T-helper 1 cell treated with Interleukin-12 subunit alpha and Interleukin-12 subunit beta and Interleukin-4 antibody, amounts not matched to agents 30 μg/mL and 1 μg/mL, for 36 hours (primary cell): Measurements from ENCODE around the gene C11orf52.
"Not testable (repeated sequence)": the region's sequence is repeated elsewhere in the genome, so short reads cannot be mapped to it uniquely, and the experiment has no call there.

Experiments
- H3K27ac Mint-ChIP-seq: one replicate; pipeline ENCODE4 v1.8.0; 2021; ENCODE audit warnings: mild to moderate bottlenecking, mixed read lengths
- H3K27me3 Mint-ChIP-seq: one replicate; pipeline ENCODE4 v1.8.0; 2021; ENCODE audit warnings: low read depth, mixed read lengths
- H3K36me3 Mint-ChIP-seq: one replicate; pipeline ENCODE4 v1.8.0; 2021; ENCODE audit warnings: low read depth, mixed read lengths
- H3K4me1 Mint-ChIP-seq: one replicate; pipeline ENCODE4 v1.8.0; 2021; ENCODE audit warnings: low read depth, mixed read lengths
- H3K4me3 Mint-ChIP-seq: one replicate; pipeline ENCODE4 v1.8.0; 2021; ENCODE audit warnings: mild to moderate bottlenecking, moderate library complexity, mixed read lengths
- H3K9me3 Mint-ChIP-seq: one replicate; pipeline ENCODE4 v1.8.0; 2021; ENCODE audit warnings: mixed read lengths

The C11orf52 gene

GRCh38 chr11:111923351-111923788 is 4.7 kb downstream of the C11orf52 start:
- H3K27ac Mint-ChIP-seq = no peak overlapping the region
- H3K9me3 Mint-ChIP-seq = no peaks in the 10 kb centered on the region
- H3K4me1 Mint-ChIP-seq = peaks cover 9% of the 10 kb centered on the region
- H3K4me3 Mint-ChIP-seq = no peak overlapping the region
- H3K27me3 Mint-ChIP-seq = peaks cover 15% of the 10 kb centered on the region
- no peaks in the 10 kb centered on the region for H3K36me3 Mint-ChIP-seq

GRCh38 chr11:111923951-111924350 is 5.2 kb downstream of the C11orf52 start:
- Mint-ChIP-seq H3K4me3 (no peak overlapping the region), H3K27ac (no peak overlapping the region), H3K27me3 (peaks cover 15% of the 10 kb centered on the region), H3K9me3 (no peaks in the 10 kb centered on the region), H3K36me3 (no peaks in the 10 kb centered on the region), H3K4me1 (peaks cover 9% of the 10 kb centered on the region)

DNA sequence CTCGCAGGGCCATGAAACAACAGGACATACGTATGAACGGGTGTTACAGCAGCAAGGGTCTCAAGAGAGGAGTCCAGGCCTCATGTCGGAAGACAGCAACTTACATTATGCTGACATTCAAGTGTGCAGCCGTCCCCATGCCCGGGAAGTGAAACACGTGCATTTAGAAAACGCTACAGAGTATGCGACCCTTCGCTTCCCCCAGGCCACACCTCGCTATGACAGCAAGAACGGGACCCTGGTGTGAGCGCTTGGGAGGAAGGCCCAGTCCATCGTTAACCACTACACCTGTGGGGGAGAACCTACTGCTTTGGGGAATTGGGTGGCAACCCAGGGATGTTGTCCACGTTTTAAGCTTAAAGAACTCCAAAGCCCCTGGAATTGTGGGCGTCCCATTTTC is 7.2 kb downstream of the C11orf52 start:
- no peaks in the 10 kb centered on the region for H3K36me3 Mint-ChIP-seq
- peaks cover 9% of the 10 kb centered on the region for H3K4me1 Mint-ChIP-seq
- peaks cover 12% of the 10 kb centered on the region for H3K27me3 Mint-ChIP-seq
- H3K27ac Mint-ChIP-seq = peak overlapping the region; percentile 63
- peak overlapping the region; percentile 83 for H3K4me3 Mint-ChIP-seq
- no peaks in the 10 kb centered on the region for H3K9me3 Mint-ChIP-seq

- H3K27ac Mint-ChIP-seq = peak overlapping the region; percentile 82
- H3K36me3 Mint-ChIP-seq = no peaks in the 10 kb centered on the region
- peak overlapping the region; percentile 83 for H3K4me3 Mint-ChIP-seq
- H3K27me3 Mint-ChIP-seq = peaks cover 6% of the 10 kb centered on the region
- H3K9me3 Mint-ChIP-seq = no peaks in the 10 kb centered on the region
- H3K4me1 Mint-ChIP-seq = peaks cover 9% of the 10 kb centered on the region
Measured at GRCh38 chr11:111926505-111927391, 8.0 kb downstream of the C11orf52 start.

GRCh38 chr11:111930472-111930871 is 11.8 kb downstream of the C11orf52 start:
- Mint-ChIP-seq H3K4me3 (no peak overlapping the region), H3K9me3 (no peaks in the 10 kb centered on the region), H3K4me1 (peaks cover 19% of the 10 kb centered on the region), H3K27me3 (no peaks in the 10 kb centered on the region), H3K36me3 (no peaks in the 10 kb centered on the region), H3K27ac (no peak overlapping the region)

DNA sequence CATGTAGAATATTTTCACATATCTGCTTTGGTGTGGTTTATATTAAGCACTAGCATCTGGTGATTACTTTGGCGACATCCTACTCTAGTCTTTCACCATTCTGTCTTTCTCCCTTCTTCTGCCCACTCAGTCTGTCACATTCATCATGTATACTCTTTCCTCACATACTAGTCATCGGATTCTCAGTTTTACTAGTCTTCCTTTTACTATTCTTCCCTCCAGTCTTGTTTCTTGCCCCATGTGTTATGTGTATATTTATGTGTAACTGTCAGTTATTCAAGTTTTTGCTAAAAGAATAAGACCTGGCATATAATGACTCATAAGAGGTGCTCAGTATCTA is 13.9 kb downstream of the C11orf52 start:
- H3K27ac Mint-ChIP-seq = peak overlapping the region; percentile 4
- no peaks in the 10 kb centered on the region for H3K9me3 Mint-ChIP-seq
- H3K36me3 Mint-ChIP-seq = no peaks in the 10 kb centered on the region
- peaks cover 23% of the 10 kb centered on the region for H3K4me1 Mint-ChIP-seq
- H3K4me3 Mint-ChIP-seq = peak overlapping the region; percentile 2
- no peaks in the 10 kb centered on the region for H3K27me3 Mint-ChIP-seq

DNA sequence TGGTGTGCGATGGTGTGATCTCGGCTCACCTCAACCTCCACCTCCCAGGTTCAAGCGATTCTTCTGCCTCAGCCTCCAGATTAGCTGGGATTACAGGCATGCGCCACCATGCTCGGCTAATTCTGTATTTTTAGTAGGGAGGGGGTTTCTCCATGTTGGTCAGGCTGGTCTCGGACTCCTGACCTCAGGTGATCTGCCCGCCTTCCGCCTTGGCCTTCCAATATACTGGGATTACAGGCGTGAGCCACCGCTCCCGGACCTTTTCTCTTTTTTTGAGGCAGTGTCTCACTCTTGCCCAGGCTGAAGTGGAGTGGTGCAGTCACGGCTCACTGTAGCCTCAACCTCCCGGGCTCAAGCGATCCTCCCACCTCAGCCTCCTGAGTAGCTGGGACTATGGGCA is 14.5 kb downstream of the C11orf52 start:
- not testable (repeated sequence) for H3K27ac Mint-ChIP-seq, H3K27me3 Mint-ChIP-seq, H3K4me3 Mint-ChIP-seq, H3K9me3 Mint-ChIP-seq, H3K36me3 Mint-ChIP-seq
- H3K4me1 Mint-ChIP-seq = peaks cover 29% of the 10 kb centered on the region

DNA sequence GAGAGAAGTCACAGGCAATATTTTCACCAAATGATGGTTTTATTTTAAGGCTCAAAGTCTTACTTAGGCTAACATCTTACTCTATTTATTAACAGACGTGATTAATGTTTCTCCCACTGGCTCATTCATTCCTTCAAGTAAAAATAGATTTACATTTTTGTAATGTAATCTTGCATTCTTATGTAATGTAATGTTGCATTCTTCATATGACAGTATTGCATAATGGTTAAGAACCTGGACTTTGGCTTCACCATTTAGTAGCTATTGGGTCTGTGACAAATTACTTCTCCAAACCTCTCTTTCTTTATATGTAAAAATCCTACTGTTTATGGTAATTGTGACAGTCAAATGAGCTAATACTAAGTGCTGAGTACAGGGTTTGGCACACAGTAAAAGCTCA is 15.2 kb downstream of the C11orf52 start:
- no peaks in the 10 kb centered on the region for H3K9me3 Mint-ChIP-seq
- no peak overlapping the region for H3K27ac Mint-ChIP-seq
- no peaks in the 10 kb centered on the region for H3K27me3 Mint-ChIP-seq

GRCh38 chr11:111934306-111934705 is 15.6 kb downstream of the C11orf52 start:
- Mint-ChIP-seq H3K36me3 (no peaks in the 10 kb centered on the region), H3K4me3 (no peak overlapping the region), H3K27ac (no peak overlapping the region), H3K9me3 (no peaks in the 10 kb centered on the region), H3K27me3 (no peaks in the 10 kb centered on the region), H3K4me1 (peaks cover 38% of the 10 kb centered on the region)

More for the DNA sequence above, 15.2 kb downstream of the C11orf52 start:
- H3K4me3 Mint-ChIP-seq = no peak overlapping the region
- no peaks in the 10 kb centered on the region for H3K36me3 Mint-ChIP-seq
- peaks cover 36% of the 10 kb centered on the region for H3K4me1 Mint-ChIP-seq

DNA sequence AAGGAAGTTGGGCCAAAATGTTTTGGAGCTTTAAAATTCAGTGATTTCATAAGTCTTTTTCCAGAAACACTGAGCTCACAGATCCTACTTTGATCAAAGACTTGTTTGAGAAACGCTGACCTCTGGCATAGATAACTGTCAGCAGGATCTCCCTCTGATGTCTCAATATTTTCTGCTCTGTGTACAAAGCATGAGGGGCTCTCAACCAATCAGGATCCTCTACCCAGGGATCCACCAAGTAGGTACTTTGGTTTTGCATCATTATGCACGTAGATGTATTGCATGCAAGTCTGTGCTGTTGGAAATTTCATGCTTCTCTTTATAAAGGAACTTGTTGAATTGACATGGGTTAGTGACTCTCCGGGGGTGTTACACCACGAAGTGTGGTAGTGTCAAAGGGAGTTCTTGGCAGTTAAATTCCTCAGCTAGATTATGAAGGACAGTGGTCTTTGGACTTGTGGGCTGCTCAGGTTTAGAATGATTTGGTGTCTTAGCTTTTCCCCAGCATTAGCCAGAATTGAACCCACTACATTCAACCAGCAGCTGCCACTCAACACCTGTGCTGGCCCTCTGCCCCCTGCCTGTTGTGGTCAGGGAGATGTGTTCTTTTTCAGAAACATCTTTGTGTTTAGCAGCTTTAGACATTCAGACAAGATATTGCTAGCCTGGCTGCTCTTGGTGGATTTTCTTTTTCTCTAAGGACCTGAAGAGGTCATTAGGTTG is 16.8 kb downstream of the C11orf52 start:
- H3K36me3 Mint-ChIP-seq = no peaks in the 10 kb centered on the region
- peak overlapping the region; percentile 71 for H3K27ac Mint-ChIP-seq
- peak overlapping the region; percentile 35 for H3K4me3 Mint-ChIP-seq
- no peaks in the 10 kb centered on the region for H3K9me3 Mint-ChIP-seq
- no peaks in the 10 kb centered on the region for H3K27me3 Mint-ChIP-seq
- H3K4me1 Mint-ChIP-seq = peaks cover 41% of the 10 kb centered on the region

DNA sequence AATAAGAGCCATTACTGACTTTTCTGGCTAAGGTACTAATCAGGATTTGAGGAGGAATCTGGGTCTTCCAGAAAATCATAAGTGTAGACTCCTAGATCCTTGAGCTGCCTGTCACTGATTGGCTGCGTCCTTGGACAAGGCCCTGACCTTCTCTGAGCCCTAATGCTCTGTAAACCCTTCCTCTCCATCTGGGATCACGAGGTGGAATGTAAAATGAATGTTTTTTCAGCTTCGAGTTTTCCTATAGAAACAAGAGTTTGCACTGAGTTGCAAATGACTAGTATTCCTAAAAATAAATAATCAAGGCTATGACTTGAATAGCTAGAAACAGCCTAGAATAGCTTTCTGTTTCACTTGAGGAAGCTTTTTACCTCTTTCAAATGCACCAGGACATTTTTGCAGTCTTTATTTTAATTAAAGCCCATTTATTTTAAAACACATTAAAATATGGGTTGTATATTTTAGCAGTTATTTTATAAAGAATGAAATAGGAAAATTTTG is 17.4 kb downstream of the C11orf52 start:
- H3K4me1 Mint-ChIP-seq = peaks cover 41% of the 10 kb centered on the region
- peak overlapping the region; percentile 71 for H3K27ac Mint-ChIP-seq
- no peaks in the 10 kb centered on the region for H3K27me3 Mint-ChIP-seq
- no peaks in the 10 kb centered on the region for H3K36me3 Mint-ChIP-seq
- H3K9me3 Mint-ChIP-seq = no peaks in the 10 kb centered on the region
- H3K4me3 Mint-ChIP-seq = peak overlapping the region; percentile 35

GRCh38 chr11:111937461-111937769 is 18.7 kb downstream of the C11orf52 start:
- no peaks in the 10 kb centered on the region for H3K36me3 Mint-ChIP-seq
- H3K4me3 Mint-ChIP-seq = peak overlapping the region; percentile 69
- H3K27ac Mint-ChIP-seq = peak overlapping the region; percentile 80
- H3K4me1 Mint-ChIP-seq = peaks cover 41% of the 10 kb centered on the region
- H3K27me3 Mint-ChIP-seq = no peaks in the 10 kb centered on the region
- no peaks in the 10 kb centered on the region for H3K9me3 Mint-ChIP-seq

GRCh38 chr11:111937844-111938243 is 19.1 kb downstream of the C11orf52 start:
- H3K27me3 Mint-ChIP-seq = no peaks in the 10 kb centered on the region
- peaks cover 37% of the 10 kb centered on the region for H3K4me1 Mint-ChIP-seq
- peak overlapping the region; percentile 80 for H3K27ac Mint-ChIP-seq
- H3K9me3 Mint-ChIP-seq = no peaks in the 10 kb centered on the region
- no peaks in the 10 kb centered on the region for H3K36me3 Mint-ChIP-seq
- peak overlapping the region; percentile 69 for H3K4me3 Mint-ChIP-seq

GRCh38 chr11:111938687-111939160 is 20.0 kb downstream of the C11orf52 start:
- H3K27me3 Mint-ChIP-seq = no peaks in the 10 kb centered on the region
- H3K4me1 Mint-ChIP-seq = peaks cover 37% of the 10 kb centered on the region
- peak overlapping the region; percentile 80 for H3K27ac Mint-ChIP-seq
- peak overlapping the region; percentile 69 for H3K4me3 Mint-ChIP-seq
- H3K9me3 Mint-ChIP-seq = no peaks in the 10 kb centered on the region
- H3K36me3 Mint-ChIP-seq = no peaks in the 10 kb centered on the region
